ENCODE measurements around the gene ZMIZ1.

Gene ZMIZ1

DNA sequence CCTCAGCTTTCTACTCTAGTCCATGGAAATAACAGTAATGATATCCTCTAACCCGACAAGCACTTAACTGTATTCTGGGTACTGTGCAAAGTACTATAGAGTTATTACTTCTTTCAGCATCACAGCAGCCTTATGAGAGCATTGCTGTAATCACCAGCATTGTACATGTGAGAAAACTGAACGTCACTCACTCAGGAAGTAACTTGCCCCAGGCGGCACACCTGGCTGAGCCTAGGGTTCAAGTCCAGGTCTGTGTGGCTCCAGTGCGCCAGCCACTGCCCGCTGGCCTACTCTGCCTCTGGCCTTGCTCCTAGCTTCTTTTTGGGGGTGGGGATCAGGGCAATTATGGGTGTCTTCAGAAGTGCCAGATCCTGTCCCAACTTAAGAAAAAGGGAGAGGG lies 50.5 kb downstream of the ZMIZ1 start:
- no peak for DNase-seq (ENCODE audit: low read depth)

DNA sequence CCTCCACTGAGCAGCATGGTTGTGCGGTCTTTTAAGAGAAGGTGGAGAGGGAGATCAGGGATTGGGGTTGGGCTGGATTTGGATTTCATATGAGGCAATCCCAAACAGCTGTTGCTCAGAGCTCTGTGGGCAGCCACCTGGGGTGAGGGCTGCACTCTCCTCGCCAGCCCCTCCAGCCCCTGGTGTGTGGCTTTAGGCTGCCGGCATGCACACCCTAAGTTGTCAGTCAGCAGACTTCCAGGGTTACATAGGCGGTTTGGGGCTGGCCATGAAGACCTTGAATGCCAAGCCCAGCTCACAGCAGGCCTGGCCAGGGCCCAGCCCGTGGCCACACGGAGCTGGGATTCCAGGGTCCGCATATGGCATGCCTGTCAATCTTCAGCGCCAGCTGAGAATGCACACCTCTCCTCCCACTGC lies 54.8 kb downstream of the ZMIZ1 start:
- no peak for DNase-seq (ENCODE audit: low read depth)

DNA sequence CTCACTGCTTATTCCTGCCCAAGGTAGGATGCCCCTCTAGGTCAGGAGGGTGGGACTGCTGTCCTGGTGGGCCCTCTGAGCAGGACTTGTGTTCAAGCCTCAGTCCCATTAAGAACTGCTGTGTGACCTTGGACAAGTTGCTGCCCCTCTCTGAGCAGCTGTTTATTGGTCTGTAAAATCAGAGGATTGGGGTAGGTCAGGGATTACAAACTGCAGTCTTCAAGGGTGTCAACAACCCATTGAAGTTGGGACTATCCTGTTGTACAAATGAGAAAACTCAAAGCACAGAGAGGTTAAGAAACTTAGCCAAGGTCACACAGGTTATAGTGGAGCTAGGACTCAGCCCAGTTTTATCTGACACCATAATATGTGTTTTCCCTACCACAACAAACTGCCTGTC lies 55.3 kb downstream of the ZMIZ1 start:
- DNase-seq (ENCODE audit: low read depth): no peak

DNA sequence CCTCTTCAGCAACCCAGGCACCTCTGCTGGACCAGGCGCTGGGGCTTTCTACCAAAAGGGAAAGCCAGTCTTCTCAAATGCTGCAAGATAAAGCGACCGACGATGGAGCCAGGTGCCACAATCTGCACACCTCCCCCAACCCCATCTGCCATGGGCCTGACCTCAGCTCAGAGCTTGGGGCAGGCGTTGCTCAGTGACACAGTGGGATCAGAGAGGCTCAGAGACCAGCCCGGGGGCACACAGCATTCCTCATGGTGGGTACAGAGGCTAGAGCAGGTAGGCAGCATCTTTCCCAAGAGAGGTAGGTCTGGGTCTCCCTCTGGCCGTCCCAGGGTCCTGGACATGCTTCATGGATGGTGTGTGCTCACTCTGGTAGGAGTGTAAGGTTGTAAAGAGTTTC lies 56.3 kb downstream of the ZMIZ1 start:
- no peak for DNase-seq (ENCODE audit: low read depth)

DNA sequence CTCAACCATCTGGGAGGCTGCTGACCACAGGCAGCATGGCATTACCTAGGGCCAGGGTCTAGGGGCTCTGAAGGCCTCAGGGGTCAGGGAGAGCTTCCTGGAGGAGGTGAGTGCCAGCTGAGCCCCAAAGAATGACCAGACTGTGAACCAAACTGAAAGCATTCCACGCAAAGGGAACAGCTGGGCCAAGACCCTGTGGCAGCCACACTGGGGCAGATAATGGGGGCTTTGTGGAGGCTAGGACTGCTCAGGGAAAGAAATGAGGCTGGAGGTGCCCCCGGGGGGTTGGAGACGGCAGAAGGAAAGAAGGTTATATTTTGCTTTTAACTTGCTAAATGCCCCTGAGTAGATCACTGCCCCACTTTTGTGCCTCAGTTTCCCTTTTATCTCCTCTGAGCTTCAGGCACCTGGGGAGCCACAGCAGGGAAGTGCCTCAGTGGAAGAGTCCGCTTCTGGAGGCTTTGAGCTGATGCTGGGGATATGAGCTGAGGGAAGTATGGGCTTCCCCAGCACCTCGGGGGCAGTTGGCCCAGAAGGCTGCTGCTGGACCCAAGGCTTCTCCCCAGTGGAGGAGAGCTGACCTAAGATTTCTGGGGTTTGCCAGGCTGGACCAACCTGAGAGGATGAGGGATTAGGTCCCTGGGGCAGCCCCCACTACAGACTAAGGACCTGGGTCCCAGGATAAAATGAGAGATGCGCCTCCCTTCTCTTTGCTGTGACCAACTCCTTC lies 57.8 kb downstream of the ZMIZ1 start:
- DNase-seq (ENCODE audit: low read depth): no peak

DNA sequence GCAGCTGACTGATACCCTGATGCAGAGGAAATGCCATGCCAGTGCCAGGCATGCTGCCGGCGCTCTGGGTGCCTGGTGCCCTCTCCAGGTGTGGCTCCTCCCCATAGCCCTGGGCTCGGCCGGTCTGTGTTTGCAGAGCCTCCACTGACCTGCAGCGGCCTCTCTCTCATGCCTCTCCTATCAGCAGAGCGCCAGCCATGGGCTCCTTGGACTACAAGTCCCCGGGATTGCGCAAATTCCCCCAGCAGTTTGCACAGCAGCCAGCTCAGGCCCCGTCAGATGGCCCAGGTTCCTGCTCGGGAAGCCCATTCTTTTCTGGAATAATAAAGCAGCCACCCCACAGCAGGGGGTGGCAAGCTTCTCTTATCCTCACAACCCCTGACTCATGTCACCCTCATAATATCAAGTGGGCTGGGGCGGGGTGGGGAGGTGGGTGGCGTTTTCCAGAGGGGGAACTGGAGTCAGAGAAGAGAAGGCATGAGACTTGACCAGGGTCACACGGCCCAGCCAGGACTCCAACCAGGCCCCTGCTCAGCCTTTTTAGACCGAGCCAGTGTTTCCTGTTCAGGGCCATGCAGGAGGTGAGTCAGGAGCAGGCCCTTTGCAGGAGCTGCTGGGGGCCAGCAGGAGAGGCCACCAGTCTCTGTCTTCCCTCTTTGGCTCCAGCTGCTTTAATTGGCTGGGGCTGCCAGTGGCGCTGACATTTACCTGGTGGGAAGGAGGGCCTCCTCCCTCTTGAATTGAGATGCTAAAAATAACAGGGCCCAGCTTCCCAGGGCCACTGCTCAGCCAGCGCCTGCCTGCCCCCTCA lies 58.6 kb downstream of the ZMIZ1 start:
- no peak for DNase-seq (ENCODE audit: low read depth)

DNA sequence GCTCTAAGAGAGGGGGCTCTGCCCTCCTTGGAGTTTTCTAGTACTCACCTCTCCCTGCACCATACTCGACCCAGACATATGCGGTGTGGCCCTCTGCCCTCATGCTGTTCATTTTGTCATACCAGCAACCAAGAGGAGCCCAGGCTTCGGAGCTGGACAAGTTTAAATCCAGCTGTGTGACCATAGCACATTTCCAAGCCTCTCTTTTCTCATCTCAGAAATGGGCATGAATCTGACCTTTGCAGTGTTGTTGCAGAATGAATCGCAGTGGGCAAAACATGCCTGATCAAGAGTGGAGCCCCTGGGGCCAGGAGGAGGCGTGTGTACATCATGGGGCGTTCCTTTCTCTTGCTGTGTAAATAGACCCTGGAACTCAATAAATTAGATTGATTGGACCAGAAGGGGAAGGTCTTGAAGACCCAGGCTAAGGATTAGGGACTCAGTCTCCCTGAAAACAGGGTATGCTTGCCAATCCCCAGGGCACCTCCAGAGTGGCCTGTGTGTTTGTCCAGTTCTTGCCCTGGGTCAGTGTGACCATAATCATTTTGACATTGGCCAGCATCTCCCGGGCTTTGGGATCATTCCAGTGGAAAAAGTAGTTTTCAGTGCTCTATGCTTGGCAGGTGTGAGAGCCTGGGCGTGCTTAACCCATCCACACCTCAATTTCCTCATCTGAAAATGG lies 59.6 kb downstream of the ZMIZ1 start:
- no peak for DNase-seq (ENCODE audit: low read depth)

DNA sequence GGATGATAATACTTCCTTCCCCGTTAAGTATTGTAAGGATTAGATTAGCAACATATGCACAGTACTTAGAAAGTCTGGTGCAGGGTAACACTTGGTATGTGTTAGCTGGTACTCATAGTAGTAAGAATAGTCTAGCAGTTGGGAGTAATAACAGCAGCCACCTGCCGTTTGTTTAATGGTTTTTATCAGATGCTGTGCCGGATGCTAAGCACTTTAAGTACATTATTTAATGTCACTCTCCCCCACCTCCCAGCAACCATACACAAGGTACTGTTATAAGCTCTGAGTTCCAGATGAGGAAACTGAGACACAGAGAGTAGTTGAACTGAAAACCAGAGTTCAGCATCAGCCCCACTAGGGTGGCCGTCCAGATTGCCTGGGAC lies 60.1 kb downstream of the ZMIZ1 start:
- no peak for DNase-seq (ENCODE audit: low read depth)

DNA sequence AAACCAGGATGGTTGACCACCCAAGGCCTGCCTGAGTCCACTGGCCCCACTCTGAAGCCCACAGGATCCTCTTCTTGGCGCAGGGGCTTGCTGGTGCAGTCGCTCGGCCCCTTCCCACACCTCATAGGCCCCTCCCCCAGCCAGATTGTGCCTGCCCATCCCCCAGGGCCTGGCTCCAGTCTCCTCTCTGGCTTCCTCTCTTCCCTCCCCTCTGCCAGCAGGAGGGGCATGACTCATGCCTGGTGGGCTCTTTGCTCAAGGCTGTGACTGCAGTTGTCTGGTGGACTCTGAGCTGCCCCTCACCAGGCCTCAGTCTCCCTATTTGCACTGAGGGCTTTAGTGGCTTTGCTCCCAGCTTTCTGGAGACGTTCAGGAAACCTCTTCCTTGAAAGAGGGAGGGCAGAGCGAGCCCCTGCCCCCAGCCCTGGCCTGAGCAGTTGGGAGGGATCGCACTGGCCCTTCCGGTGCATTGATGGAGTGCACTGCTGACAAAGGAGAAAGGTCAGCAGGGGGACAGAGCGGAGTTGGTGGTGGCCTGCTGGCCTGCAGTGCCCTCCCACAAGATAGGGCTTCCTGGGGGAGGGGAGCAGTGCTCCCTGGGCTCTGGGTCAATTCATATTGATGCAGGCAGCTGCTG lies 60.7 kb downstream of the ZMIZ1 start:
- no peak for DNase-seq (ENCODE audit: low read depth)

DNA sequence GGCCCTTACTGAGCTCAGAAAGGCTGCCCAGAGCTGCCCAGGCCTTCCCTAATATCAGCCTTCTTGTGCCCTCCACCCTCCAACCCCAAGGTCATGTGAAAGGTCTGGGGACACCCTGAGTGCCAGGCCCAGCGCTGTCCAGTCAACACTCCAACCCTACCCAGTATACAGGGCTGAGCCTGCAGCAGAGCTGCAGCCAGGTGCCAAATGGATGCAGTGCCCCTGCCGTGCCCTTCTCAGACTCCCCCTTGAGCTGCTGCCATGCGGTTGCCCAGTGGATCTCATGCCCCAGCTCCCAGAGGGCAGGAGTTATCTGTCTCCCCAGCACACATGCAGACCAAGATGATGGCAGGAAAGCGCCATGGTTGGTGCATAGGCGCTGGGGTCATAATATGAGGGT lies 61.5 kb downstream of the ZMIZ1 start:
- DNase-seq (ENCODE audit: low read depth): no peak

DNA sequence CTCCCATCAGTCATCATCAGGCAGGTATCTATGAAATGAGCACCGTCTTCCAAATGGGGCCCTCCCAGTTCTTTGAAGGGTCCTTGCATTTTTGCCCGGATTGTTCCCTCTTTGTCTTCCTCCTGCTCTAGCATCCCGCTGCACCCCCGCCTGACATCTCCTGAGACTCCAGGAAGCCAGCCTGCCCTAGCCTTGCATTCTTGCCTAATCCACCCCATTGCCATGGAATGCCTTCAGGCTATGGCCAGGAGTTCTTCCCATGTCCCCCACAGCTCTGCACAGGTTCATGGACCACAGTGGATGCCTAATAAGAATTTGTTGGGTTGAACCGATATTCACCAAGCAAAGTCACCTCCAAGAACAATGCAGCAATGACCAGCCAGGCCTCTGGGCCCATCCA lies 62.1 kb downstream of the ZMIZ1 start:
- DNase-seq (ENCODE audit: low read depth): no peak

DNA sequence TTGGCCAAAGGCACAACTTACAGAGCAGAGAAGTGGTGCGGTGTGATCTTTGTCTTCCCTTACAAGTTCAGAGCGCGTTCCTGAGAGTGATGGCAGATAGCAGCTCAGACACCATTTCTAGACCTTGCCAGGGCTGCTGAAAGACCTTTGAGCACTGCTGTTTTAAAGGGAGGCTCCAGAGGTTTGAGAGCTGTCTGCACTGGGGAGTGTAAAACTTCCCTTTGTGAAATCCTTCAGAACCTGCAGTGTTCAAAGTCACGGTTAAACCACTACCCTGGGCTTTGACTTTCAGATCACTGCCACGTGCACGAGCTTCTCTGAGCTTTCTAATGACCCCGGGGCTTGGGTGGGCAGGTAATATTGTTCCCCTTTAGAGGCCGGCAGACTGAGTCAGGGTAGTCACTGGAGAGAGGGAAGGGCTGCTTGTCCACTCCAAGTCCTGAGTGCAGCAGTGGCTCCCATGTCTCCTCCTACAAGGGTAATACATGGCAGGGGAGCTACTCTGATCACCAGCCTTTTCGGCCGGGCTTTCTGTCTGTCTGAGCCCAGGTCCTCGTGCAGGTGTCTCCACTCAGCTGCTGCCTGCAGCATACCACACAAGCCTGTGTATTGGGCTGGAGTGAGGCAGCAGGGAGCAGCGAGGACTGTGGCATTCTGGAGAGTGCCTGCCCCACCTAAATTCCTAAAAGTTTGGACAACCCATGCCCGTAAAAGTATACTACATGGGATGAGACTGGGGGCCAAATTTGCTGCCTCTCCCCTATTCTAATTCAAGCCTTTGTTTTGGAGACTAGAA lies 63.3 kb downstream of the ZMIZ1 start:
- no peak for DNase-seq (ENCODE audit: low read depth)

DNA sequence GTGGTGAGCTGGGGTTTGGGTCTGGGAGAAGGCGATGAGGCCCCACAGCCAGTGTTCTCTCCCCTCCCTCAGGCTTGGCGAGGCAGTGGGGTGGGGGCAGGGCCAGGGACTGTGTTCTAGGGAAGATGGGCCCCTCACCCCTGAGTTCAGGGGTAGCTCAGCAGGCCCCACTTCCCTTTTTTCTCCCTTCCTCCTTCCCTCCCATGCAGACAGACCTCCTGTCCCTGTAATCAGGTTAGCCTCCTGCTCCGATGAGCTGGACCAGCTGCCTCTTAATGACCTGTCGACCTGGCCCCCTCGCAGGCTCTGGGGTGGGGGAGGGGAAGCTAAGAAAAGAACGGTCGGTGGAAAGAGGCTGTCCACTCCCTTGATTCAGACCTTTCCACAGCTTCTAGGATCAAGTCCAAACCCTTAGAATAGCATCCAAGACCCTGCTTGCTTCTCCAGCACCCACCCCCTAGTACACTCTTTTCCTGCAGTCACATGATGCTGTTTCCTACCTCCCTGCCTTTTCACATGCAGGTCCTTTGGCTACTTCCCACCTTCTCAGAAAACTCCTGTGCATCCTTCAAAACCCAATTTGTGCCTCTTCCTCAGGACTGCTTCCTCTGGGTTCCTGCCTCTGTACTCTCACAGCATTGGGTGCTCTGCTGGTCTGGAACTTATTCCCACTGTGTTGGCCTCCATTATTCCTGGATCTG lies 64.1 kb downstream of the ZMIZ1 start:
- DNase-seq (ENCODE audit: low read depth): no peak

DNA sequence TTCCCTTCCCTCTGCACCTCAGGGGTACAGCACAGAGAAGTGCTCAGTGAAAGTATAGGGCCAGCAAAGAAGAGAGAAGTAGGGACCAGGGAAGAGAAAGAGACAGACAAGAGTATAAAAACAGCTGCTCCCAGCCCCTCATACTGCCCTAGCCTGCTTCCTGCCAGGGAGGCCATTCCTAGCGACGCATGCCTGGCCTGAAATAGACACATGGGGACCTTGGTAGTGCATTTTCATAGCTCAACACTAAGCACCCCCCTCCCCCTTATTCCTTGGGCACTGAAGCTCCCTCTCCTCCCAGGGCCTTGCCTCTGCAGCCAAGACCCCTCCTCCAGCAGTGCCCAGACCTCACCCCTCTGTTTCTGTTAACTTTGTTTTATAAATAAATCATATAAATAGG lies 64.7 kb downstream of the ZMIZ1 start:
- no peak for DNase-seq (ENCODE audit: low read depth)

DNA sequence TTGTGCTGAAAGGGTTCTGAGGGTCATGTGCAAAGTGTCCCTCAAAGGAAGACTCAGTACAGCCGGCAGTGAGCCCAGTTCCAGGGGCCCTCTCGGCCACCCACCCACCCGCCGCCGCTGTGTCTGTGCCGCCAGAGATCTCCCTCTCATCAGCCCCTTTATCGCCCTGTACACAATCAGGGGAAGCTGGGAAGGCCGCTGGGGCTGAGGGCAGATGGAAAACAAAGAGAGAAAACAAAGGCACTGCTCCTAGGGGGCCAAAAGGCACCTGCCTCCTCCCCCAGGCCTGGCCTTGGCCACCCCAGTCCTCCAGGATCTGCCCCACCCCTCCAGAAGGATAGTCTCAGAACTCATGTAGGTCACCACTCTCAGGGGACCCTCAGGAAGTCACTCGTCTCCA lies 67.0 kb downstream of the ZMIZ1 start:
- no peak for DNase-seq (ENCODE audit: low read depth)

DNA sequence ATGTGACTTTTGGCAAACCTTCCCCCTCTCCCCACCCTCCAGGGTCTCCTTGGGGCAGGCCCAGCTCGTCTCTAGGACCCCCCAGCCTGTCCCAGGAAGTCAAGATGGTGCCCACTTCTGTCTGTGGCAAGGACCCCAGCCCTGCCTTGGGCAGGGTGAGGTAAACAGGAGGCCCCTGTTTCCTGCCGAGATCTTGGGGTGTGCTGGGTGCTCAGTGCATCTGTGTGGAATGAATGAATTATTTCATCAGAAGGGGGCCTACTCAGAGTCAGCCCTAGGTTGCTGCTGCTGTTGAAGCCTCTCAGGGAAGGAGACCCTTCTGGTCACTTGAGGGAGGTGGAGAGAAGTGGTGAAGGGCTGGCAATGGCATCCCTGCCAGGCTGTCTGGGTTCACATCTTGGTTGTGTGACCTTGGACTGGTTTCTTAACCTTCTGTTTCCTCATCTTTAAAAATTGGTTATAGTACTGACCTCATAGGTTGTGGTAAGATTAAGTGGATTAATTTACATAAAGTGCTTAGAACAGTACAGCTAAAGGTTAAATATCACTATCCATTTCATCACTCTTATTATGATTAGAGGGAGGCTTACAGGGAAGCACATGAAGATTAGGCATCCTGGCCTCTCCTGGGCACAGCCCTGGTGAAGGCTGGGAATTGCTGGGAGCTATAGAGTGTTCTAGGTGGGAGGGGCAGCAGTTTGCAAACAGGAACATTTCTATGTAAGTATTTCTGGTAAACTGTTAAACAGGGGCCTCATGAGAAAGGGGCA lies 67.7 kb downstream of the ZMIZ1 start:
- DNase-seq (ENCODE audit: low read depth): no peak

DNA sequence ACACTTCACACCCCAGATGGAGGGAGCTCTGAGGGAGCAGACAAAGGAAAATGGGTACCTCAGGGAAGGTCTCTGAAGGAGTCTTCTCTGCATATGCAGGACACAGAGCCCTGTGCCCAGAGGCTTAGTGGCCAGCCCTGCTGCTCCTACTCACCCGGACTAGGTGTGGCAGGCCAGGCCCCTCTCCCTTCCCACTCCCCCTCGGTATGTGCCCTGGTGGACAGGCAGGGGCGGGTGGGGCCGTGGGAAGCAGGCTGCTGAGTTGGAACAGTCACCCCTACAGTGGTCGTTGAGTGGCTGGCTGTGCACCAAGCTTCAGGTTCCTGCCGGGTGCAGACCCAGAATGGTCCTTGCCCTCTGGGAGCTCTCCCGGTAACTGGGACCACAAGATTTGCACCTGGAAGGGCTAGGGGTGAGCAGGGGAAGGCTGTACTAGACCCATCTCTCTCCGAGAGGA lies 68.6 kb downstream of the ZMIZ1 start:
- DNase-seq (ENCODE audit: low read depth): no peak

DNA sequence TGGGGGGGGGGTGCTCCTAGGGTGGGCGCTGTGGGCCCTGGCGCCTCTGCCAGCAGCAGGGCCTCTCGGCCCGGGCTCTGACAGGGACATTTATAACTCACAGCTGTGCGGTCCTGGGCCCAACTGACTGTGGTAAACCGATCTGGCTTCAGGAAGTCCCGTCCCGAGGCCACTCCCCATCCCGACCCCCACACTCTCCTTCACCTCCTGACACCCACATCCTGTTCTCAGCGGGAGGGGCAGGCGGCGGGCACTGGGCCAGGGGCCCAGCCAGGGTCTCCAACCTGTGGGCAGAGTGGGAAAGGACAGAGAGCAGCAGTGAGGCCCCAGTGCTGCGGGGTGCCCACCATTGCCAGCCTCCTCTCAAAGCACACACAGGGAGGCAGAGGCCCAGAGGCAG lies 69.1 kb downstream of the ZMIZ1 start:
- no peak for DNase-seq (ENCODE audit: low read depth)

DNA sequence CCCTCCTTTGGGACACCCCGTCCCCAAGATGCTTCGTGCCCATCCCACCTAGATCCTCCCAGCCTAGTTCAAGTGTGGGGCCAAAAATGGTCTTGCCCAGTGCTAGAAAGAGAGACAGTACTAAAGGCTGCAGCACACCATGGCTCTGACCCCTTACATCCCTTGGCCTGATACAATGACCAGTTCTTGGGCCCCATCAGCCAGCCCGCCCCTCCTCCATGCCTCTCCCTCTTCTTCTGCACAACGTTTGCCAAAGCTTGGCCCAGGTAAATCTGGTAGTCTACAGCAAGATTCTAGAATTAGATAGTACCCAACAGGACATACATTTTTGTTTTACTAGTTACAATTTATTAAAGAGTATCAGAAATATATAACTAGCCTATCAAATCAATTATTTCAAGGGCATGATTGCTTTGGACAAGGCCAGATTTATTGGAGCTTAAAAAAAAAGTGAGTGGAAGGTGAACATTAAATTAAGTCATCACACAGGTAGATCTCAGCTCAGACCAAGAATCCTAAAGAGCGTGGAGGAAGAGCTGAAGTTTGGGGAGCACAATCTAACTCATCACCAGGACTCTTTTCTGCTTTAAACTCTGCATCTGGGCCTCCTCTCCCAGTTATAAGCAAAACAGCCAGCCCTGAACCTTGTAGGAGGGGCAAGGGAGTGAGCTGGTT lies 69.8 kb downstream of the ZMIZ1 start:
- DNase-seq (ENCODE audit: low read depth): no peak

Data from non-pigmented ciliary epithelial cell (primary cell).